ENCODE data around the gene ELL. TPM values are rescaled to one million over a fixed set of nuclear protein-coding genes. Genes with fewer than 3 reads are reported as not detected.

ELL gene
- total RNA-seq, 1 experiment from 2014 or later = 8.4 TPM

- in situ Hi-C loops (cut with HindIII; ENCODE audit: low pct_unique_long_range_greater_than_20kb, low sequenced_read_pairs) = no loop called here
- DNase-seq (ENCODE audit: low read depth) = no peak
Observed at GRCh38 chr19:18441804-18442788, 79.8 kb downstream of the ELL start.

- in situ Hi-C loops (cut with HindIII; ENCODE audit: low pct_unique_long_range_greater_than_20kb, low sequenced_read_pairs) = no loop called here
- no peak for DNase-seq (ENCODE audit: low read depth)
Observed at GRCh38 chr19:18440936-18441803, 80.7 kb downstream of the ELL start.

GRCh38 chr19:18440415-18440877, 81.4 kb downstream of the ELL start:
- in situ Hi-C loops (cut with HindIII; ENCODE audit: low pct_unique_long_range_greater_than_20kb, low sequenced_read_pairs) = no loop called here

GRCh38 chr19:18439910-18440237, 82.0 kb downstream of the ELL start:
- in situ Hi-C loops (cut with HindIII; ENCODE audit: low pct_unique_long_range_greater_than_20kb, low sequenced_read_pairs) = no loop called here
- DNase-seq (ENCODE audit: low read depth) = no peak

More at GRCh38 chr19:18440415-18440877, 81.4 kb downstream of the ELL start:
- no peak for DNase-seq (ENCODE audit: low read depth)

GRCh38 chr19:18439025-18439909, 82.6 kb downstream of the ELL start:
- in situ Hi-C loops (cut with HindIII; ENCODE audit: low pct_unique_long_range_greater_than_20kb, low sequenced_read_pairs) = no loop called here

GRCh38 chr19:18438331-18439024, 83.4 kb downstream of the ELL start:
- in situ Hi-C loops (cut with HindIII; ENCODE audit: low pct_unique_long_range_greater_than_20kb, low sequenced_read_pairs) = no loop called here
- no peak for DNase-seq (ENCODE audit: low read depth)

More at GRCh38 chr19:18439025-18439909, 82.6 kb downstream of the ELL start:
- DNase-seq (ENCODE audit: low read depth) = no peak

- peak; percentile 76 for DNase-seq (ENCODE audit: low read depth)
- in situ Hi-C loops (cut with HindIII; ENCODE audit: low pct_unique_long_range_greater_than_20kb, low sequenced_read_pairs) = no loop called here
Observed at GRCh38 chr19:18437491-18438330, 84.2 kb downstream of the ELL start, which contains the start of gene ISYNA1. Gene ISYNA1, minus strand, starts transcription at chr19:18438133. Its CDS starts 154 bp downstream, at chr19:18437979.

GRCh38 chr19:18436671-18437490, 85.0 kb downstream of the ELL start:
- in situ Hi-C loops (cut with HindIII; ENCODE audit: low pct_unique_long_range_greater_than_20kb, low sequenced_read_pairs) = no loop called here
- peak; percentile 95 for DNase-seq (ENCODE audit: low read depth)

- in situ Hi-C loops (cut with HindIII; ENCODE audit: low pct_unique_long_range_greater_than_20kb, low sequenced_read_pairs) = no loop called here
- DNase-seq (ENCODE audit: low read depth) = no peak
Observed at GRCh38 chr19:18435842-18436670, 85.8 kb downstream of the ELL start.

- no peak for DNase-seq (ENCODE audit: low read depth)
- in situ Hi-C loops (cut with HindIII; ENCODE audit: low pct_unique_long_range_greater_than_20kb, low sequenced_read_pairs) = no loop called here
Observed at GRCh38 chr19:18435178-18435841, 86.6 kb downstream of the ELL start.

GRCh38 chr19:18434411-18435175, 87.3 kb downstream of the ELL start:
- in situ Hi-C loops (cut with HindIII; ENCODE audit: low pct_unique_long_range_greater_than_20kb, low sequenced_read_pairs) = no loop called here
- DNase-seq (ENCODE audit: low read depth) = no peak

GRCh38 chr19:18433735-18434398, 88.0 kb downstream of the ELL start:
- DNase-seq (ENCODE audit: low read depth) = no peak
- in situ Hi-C loops (cut with HindIII; ENCODE audit: low pct_unique_long_range_greater_than_20kb, low sequenced_read_pairs) = no loop called here

- no peak for DNase-seq (ENCODE audit: low read depth)
- in situ Hi-C loops (cut with HindIII; ENCODE audit: low pct_unique_long_range_greater_than_20kb, low sequenced_read_pairs) = no loop called here
Observed at GRCh38 chr19:18433015-18433691, 88.7 kb downstream of the ELL start.

Data from Caki2 (cell line).